ENCODE results near the gene MTARC2.
A peak's percentile ranks its signal among the peaks of the same experiment; 100 is the strongest.

The MTARC2 gene

GRCh38 chr1:220804202-220804586, 56.1 kb downstream of the MTARC2 start:
- no peak for DNase-seq

- DNase-seq, result no peak
Measured at GRCh38 chr1:220806408-220806807, 58.3 kb downstream of the MTARC2 start.

- DNase-seq, result no peak
Measured at GRCh38 chr1:220807726-220808125, 59.6 kb downstream of the MTARC2 start.

GRCh38 chr1:220808345-220809186, 60.4 kb downstream of the MTARC2 start:
- DNase-seq, result no peak

GRCh38 chr1:220809187-220809550, 61.0 kb downstream of the MTARC2 start:
- DNase-seq, result no peak

- no peak for DNase-seq
Measured at GRCh38 chr1:220809704-220810103, 61.6 kb downstream of the MTARC2 start.

GRCh38 chr1:220810179-220810653, 62.1 kb downstream of the MTARC2 start:
- DNase-seq, result peak; percentile 46

- no peak for DNase-seq
Measured at GRCh38 chr1:220810963-220811362, 62.8 kb downstream of the MTARC2 start.

GRCh38 chr1:220811695-220812094, 63.6 kb downstream of the MTARC2 start:
- DNase-seq, result no peak

GRCh38 chr1:220812308-220812707, 64.2 kb downstream of the MTARC2 start:
- DNase-seq, result no peak

- DNase-seq, result no peak
Measured at GRCh38 chr1:220813013-220813412, 64.9 kb downstream of the MTARC2 start.

- no peak for DNase-seq
Measured at GRCh38 chr1:220815409-220815808, 67.3 kb downstream of the MTARC2 start.

GRCh38 chr1:220817907-220818306, 69.8 kb downstream of the MTARC2 start:
- DNase-seq, result no peak

- DNase-seq, result no peak
Measured at GRCh38 chr1:220818421-220819173, 70.5 kb downstream of the MTARC2 start.

GRCh38 chr1:220819467-220820026, 71.4 kb downstream of the MTARC2 start:
- DNase-seq, result no peak

- no peak for DNase-seq
Measured at GRCh38 chr1:220824031-220824989, 76.2 kb downstream of the MTARC2 start.

- DNase-seq, result no peak
Measured at GRCh38 chr1:220825819-220826551, 77.9 kb downstream of the MTARC2 start.

- DNase-seq, result no peak
Measured at GRCh38 chr1:220826729-220827128, 78.6 kb downstream of the MTARC2 start.

GRCh38 chr1:220827445-220828178, 79.5 kb downstream of the MTARC2 start:
- no peak for DNase-seq

- no peak for DNase-seq
Measured at GRCh38 chr1:220828179-220828490, 80.0 kb downstream of the MTARC2 start.

- no peak for DNase-seq
Measured at GRCh38 chr1:220828950-220829586, 80.9 kb downstream of the MTARC2 start.

Data from effector CD4-positive, alpha-beta T cell (primary cell).